GM18517 (cell line): ENCODE data around the gene THADA.
A peak's percentile ranks its signal among the peaks of the same experiment; 100 is the strongest.

Experiments used
- ATAC-seq: cut with Tn5 transposase; IDR thresholded peaks from one replicate; pipeline ENCODE4 v1.9.1; 2021; ENCODE audit warnings: mild to moderate bottlenecking, moderate library complexity; ENCODE audit not compliant: unreplicated experiment

Gene THADA

DNA sequence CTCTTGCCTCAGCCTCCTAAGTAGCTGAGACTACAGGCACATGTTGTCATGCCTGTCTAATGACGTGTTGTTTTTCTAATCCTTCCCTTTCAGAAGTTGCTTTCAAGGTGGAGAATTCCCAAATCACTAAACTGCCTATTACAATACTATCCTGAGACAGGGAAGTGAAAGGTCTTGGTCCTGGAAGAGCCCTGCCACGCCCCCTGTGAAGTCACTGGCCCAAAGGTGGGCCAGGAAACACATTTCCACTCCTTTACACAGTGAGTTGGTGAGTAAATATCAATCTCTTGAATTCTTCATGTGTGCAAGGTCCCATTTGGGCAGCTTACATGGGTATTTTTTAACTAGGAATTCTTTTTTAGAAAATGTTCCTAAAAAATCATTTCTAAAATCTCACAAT lies 150.1 kb downstream of the THADA start:
- no peak for ATAC-seq

DNA sequence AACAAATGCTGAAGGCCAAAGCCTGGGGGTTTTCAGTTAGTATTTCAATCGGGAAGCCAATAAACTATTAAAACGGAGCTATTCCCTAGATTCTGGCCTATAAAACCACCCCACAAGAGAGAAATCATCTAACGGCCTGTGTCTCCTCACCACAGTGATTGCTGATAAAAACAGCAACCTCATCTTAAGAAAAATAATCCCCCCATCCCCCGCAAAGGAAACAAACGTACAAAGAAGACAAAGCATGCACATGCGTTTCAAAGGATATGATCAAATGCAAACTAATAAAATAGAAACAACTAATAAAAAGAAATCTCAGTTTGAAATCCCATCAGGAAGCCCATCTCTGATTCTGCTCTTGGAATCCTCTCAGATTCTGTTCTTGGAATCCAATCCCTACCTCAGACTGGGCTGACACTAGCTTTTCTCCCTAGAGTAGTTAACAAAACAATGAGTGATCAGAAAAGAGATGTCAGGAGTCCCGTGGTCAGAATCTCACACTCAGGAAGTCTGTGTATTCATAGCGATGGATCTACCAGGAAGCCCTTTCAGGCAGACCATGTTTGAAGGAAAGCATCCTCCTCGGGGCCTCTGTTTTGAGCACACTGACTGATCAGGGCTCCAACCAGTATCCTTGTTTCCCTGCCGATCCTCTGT lies 150.7 kb downstream of the THADA start:
- ATAC-seq, result no peak

DNA sequence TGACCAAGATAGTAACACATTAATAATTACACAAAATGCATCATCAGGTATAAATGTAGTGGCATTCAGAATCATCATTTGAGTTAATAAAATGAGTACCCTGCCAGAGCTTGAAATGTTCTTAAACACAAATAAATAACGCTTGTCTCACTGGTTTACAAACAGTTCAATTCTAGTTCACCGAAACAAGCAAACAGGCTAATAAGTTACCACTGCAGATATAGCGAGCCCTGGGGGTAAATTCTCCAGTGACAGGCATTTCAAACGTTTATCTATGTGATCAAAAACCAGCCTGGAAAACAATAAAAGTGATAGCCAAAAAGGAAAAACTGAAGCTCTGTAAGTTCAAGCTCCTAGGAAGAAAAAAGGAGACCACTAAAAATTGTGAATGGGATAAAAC lies 152.6 kb downstream of the THADA start:
- ATAC-seq, result no peak

DNA sequence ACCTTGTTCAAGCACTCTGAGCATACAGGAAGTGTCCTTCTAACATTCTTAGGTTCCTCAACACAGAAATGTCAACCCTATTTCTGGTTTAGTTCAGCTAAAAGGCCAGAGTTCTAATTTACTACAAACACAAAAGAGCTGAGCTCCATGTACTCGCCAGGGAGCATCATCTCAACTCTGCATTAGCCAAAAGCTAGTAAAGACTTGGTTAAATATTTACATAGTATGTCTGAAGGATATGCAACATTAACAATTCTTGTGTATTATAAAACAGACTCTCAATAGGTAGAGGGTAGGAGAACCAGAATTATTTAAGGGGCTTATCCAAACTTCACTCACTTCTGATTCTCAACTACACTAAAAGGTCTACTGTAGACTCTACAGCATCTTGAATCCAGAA lies 154.6 kb downstream of the THADA start:
- ATAC-seq, result no peak

DNA sequence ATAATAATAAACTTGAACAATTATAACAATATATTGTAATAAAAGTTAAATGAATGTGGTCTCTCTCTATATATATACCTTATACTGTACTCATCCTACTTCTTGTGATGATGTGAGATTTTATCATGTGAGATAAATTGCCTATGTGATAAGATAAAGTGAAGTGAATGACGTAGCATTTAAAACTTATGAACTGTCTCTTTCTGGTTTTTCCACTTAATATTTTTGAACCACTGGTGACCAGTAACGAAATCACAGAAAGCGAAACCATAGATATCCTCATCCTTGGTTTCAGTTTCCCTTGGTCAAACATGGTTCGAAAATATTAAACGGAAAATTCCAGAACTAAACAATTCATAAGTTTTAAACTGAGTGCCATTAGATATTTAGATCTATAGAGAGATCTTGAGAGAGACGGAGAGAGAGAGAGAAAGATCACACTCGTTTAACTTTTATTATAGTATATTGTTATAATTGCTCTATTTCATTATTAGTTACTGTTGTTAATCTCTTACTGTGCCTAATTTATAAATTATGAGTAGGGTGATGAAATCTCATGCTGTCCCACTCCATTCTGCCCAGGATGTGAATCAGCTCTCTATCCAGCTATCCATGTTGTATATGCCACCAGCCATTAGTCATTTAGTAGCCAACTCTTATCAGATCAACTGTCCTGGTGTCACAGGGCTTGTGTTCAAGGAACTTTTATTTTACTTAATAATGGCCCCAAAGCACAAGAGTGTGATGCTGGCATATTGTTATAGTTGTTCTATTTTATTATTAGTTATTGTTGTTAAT lies 156.8 kb downstream of the THADA start:
- no peak for ATAC-seq

DNA sequence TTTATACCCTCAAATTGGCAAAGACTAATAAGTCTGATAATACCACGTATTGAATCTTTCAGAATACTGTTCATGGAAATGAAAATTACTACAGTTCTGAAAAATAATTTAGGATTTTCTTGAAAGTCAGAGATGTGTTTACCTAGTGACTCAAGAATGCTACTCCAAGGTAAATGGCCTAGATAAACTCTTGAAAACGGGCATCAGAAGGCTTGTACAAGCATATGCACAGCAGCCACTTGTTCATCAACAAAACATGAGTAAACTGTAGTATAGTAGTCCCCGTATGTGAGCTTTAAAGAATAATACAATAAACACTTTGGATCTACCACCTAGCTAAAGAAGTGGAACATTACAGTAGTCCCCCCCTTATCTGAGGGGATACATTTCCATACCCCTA lies 157.5 kb downstream of the THADA start:
- ATAC-seq, result no peak

DNA sequence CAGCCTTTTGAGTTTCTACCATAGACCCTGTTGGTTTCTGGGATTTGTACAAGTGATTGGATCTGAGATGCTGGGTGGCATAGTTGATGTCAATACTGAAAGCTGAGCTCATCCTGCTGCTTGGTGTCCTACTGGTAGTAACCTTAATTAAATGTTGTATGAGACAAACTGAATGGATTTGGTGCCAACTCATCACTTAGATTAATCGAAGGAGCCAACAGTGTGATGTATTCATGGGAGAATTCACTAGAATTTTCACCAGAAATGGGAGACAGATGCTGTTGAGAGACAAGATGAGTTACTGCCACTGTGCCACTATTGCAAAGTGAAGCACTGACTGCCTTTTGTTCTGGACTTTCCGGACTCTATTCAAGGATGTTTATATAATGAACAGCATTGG lies 158.5 kb downstream of the THADA start:
- no peak for ATAC-seq

DNA sequence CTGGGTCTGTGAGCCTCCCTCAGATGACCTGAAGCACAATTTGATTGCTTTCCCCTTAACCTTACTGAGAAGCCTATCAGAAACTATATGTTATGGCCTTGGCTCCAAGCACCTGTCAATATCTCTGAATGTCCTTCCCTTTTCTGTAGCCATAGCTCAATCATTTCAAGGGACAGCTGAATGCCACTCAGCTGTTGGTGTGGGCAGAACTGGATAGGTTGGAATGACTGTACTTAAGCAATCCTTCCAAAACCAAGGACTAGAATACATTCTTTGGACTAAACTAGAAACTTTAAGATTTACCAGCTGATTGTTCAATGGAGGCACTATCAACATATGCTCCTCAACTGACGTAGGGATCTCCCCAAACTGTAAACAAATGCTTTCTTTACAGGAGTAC lies 159.4 kb downstream of the THADA start:
- no peak for ATAC-seq

DNA sequence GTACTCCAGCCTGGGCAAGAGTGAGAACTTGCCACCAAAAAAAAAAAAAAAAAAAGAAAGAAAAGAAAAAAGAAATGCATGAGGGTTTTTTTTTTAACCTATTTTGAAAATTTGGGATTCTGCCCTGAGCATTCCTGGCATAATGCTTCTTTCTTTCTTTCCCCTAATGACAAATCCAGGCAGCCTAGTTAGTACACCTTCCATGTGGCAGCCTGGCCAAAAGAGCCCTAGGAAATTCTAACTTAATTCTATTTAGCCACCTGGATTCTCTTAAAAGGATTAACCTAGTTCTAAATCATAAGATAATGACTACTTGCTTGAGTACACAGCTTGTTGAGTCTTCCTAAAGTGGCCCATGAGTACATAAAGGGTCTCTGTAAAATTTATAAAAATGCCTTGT lies 160.1 kb downstream of the THADA start:
- ATAC-seq, result no peak

DNA sequence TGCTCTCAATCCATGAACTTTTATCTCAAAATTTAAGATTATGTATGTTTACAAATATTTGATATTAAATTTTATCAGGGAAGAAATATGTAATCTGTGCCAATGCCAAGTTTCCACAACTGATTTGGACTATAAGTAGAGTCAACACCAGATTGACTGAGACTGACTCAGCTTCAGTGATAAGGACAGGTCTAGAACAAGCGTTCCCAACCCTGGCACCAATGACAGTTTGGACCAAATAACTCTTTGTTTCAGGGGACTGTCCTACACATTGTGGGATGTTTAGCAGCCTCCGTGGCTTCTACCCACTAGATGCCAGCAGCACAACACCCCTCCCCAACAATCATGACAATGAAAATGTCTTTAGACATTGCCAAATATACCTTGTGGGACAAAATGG lies 165.3 kb downstream of the THADA start:
- ATAC-seq, result no peak

DNA sequence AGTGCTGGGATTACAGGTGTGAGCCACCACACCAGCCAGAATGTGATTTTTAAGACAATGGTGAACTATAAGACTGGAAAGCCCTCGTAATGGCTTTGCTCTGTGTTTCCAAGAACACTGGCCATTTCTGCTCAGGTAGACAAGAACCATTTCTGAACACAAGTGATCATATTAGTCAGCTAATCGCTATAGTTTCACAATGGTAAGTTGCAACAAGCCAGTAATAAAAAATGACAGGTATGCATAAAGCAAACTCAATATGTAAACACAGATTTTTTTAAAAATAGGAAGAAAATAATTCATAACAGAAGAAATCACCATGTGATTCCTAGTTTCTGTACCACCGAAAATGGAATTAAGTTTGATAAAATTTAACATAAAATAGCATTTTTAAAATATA lies 166.5 kb downstream of the THADA start:
- no peak for ATAC-seq

DNA sequence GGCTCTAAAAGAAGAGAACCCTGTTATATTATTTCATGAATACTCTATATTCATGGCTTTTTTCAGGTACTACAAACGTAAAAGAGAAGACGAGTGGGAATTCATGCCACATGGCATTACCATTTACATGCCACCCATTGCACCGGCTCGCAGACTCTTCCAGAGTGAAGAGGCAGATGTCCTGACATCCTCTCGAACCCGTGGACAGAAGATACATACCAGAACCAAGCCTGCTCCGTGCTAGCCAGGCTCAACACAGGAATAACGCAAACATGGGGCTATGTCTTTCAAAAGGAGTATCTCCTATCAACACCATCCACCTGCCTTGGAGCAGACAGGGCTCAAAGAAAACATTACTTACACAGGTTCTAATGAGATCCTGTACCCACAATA lies 168.8 kb downstream of the THADA start:
- ATAC-seq, result no peak

DNA sequence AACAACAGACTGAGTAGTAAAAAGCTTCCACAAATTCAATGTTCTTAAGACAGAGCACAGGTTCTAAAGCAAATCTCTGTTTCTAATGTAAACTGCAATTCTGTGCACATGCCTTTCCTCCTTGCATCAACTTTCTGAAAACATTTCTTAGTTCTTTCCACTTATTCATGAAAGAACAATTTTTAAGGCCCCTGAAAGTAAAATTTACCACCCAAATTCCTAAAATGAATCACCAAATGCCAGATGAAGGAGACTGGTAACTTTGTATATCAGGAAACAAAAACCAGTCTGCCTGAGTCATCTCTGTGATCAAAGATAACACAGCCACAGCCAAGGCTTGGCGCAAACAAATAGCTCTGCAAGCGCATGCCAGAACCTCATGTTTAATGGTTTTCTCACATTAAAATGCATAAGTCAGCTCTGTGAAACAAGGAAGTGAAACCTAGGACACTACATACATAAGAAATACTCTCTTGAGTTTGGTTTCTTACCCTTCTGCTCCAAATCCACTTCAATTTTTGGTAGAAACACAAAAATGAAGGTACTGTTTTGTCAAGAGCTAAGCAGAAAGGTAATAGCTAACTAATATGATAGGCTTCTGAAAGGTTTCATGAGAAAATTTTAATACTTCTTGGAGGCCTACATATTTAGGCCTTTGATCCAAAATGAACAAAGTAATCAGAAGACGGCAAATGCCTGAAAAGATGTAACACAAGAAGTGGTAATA lies 169.4 kb downstream of the THADA start:
- ATAC-seq, result peak; percentile 97

DNA sequence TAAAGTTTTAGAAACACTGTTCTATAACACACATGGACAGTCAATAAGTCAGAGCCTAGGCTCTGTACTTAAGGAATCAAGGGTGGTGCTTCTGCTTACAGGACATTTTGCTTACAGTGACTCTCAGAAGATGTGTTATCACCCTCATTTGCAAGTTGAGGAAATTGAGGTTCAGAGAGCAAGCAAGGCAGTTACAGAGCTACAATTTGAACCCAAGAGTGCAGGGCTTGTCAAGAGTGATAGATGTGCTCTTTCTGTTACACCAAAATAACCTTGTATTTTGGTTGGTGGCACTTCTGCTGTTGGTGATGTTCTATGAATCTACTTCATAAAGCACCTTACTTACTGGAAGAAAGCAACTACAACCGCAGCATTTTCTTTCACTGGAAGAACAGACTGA lies 170.2 kb downstream of the THADA start:
- ATAC-seq, result no peak

DNA sequence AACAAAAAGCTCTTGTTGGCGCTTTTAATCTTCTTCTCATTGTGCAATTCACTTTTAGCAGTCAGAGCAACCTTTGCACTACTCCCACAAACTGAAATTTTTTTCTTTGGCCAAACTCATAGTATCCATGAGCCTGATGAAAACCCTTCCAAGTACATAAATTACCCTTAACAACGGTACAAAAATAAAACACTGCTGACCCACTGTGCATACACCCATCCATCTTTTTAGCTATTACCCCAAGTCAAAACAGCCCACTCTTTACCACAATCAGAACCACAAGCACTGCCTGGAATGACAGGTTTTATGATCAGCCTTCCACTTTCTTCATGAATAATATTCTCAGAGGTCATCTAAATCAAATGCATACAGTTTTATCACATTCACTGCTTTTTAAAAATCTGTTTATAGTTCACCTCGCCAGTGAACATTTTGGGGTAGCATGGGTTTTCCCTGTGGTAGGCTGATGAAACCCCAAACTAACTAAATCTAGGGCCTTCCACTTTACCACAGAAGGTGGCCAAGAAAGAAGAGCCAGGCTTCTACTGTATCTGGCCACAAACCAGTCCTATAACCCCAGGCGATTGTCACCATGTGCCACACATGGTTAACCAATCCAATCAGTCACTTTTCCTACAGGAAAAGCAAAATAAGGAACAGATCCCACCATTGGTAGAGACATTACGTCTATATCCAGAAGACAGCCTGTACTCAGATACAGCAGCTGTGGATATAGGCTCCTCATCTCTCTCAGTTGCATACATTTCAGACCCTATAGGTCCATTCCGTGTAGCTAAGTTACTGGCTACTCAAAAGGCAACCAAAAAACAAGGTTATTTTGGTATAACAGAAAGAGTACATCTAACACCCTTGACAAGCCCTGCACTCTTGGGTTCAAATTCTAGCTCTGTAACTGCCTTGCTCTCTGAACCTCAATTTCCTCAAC lies 171.3 kb downstream of the THADA start:
- no peak for ATAC-seq

DNA sequence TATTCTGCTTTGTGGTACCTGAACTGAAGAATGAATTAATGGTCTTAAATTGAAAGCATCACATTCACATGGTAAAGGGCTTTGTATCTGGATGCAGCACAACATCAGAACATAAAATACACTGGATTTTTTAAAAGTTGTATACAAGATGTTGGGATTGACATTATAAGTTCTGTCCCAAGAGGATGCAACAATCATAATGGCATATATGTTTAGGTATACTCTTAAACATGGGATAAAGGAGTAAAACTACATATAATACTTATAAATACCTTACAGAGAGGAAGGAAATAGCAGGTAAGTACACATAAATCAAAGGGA lies 171.9 kb downstream of the THADA start:
- ATAC-seq, result no peak

DNA sequence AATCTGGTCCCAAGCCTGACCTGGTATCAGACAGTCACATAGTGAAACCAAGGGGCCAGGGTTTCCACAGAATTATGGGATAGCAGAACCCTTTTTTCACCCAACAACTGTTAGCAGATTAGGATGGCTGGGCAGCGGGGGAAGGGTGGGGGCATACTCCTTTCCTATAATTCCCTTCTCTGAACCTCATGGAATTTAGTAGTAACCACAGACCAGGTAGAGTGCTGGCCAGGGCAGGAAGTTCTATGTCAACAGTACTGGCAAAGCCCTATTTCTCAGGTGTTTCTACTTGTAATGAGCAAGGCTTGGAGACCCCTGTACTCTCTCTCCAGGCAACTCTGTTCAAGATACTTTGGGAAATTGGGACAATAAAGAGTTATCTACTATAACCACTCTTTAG lies 174.6 kb downstream of the THADA start:
- ATAC-seq, result no peak

DNA sequence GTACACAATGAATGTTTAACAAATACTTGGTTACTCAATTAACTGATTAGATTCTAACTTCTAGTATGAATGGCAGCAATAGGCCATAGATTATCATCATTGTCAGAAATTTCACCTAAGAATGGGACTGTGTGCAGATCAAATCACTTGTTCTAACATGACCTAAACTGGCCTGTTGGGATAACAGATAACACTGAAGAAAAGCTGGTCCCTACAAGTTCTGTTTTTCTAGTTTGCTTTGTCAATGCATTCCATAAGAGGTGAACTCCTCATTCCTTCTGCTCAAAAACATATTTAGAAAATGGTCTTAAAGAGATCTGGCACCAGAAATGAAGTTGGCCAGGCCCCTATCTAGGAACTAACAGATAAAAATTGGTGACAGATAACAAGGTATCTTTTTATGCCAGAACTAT lies 175.4 kb downstream of the THADA start:
- ATAC-seq, result no peak

DNA sequence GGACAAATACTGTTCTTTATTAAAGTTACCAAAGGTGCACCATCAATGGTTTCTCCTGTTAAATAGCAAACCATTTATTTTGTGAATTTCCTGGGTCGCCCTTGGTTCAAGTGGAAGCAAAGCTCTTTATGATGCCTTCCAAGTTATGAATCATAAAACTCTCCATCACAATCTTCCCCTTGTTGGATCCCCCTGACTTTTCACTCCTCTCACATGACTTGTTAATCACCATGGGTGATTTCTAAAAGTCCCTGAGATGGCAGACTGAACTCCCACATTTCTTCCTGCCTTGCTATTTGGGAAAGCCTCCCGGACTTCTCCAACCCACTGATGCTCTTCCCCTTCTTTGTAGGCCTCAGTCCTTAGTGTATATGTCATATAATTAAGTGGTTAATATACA lies 176.0 kb downstream of the THADA start:
- ATAC-seq, result no peak

DNA sequence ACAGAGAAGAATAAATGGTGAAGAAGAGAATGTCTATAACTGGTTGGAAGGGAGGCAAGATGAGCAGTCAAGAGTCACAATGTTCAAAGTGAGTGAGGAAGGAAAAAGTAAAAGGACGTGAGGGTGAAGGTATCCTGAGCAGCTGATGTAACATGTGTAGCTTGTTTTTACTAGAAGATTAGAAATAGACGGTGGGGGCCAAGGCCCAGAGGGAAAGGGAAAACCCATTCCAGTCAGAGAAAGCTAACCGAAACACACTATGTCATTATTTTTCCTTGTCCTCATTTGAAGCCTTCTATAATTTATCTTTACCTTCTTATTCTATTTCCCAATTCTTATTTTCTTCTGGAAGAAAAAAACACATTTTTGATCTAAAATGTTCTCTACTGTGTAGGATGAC lies 176.6 kb downstream of the THADA start:
- no peak for ATAC-seq

DNA sequence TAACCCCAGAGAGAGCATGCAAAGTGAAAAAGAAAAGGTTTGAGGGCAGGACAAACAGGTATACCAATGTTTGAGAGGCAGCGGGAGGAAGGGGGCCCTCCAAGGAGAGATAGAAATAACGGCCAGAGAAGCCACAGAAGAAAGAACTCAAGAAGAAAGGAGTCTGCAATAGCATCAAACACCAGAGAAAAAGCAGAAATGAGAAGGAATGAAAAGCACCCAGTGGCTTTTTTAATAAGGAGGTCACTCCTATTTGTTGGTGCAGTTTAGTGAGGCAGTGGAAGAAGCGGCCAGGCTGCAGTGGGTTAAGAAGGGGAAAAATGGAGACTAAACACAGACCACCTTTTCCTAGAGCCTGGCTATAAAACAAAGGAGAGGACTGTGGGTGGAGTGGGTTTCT lies 177.2 kb downstream of the THADA start:
- no peak for ATAC-seq
